Adipocyte (in vitro differentiated cells): ENCODE results near the gene TSNAXIP1.
A peak's percentile ranks its signal among the peaks of the same experiment; 100 is the strongest.

Source experiments
- DNase-seq: peaks from one replicate; pipeline ENCODE4 v3.0.0-alpha.2; 2015; ENCODE audit warnings: low read depth
- H3K27me3 ChIP-seq: replicated peaks from 2 replicates; pipeline ENCODE4 v1.7.0; 2013; ENCODE audit warnings: mild to moderate bottlenecking, low read length, moderate library complexity; ENCODE audit not compliant: control insufficient read depth, insufficient read depth
- H3K36me3 ChIP-seq: 2 replicates; pipeline ENCODE4 v1.7.0; 2013; ENCODE audit warnings: low read length, mild to moderate bottlenecking, moderate library complexity; ENCODE audit not compliant: control insufficient read depth, insufficient read depth, severe bottlenecking
- H3K4me1 ChIP-seq: 2 replicates; pipeline ENCODE4 v1.7.0; 2013; ENCODE audit warnings: mild to moderate bottlenecking, low read length, moderate library complexity; ENCODE audit not compliant: control insufficient read depth, insufficient read depth
- H3K4me3 ChIP-seq: 2 replicates; pipeline ENCODE4 v1.7.0; 2013; ENCODE audit warnings: mild to moderate bottlenecking, low read length, moderate library complexity
- H3K9ac ChIP-seq: 2 replicates; pipeline ENCODE4 v1.7.0; 2013; ENCODE audit warnings: mild to moderate bottlenecking, low read length, moderate library complexity
- H3K9me3 ChIP-seq: 2 replicates; pipeline ENCODE4 v1.7.0; 2013; ENCODE audit warnings: mild to moderate bottlenecking, low read length, moderate library complexity; ENCODE audit not compliant: control insufficient read depth

Gene TSNAXIP1

GRCh38 chr16:67786491-67786890, 20.2 kb upstream of the TSNAXIP1 start:
- no peaks in the 10 kb centered on the region for H3K9me3 ChIP-seq
- no peaks in the 10 kb centered on the region for H3K36me3 ChIP-seq
- no peak overlapping the region for H3K4me3 ChIP-seq

GRCh38 chr16:67790071-67790470, 16.6 kb upstream of the TSNAXIP1 start:
- Histone ChIP-seq H3K9ac (no peak overlapping the region), H3K27me3 (no peaks in the 10 kb centered on the region), H3K9me3 (no peaks in the 10 kb centered on the region), H3K4me3 (no peak overlapping the region), H3K4me1 (peaks cover 5% of the 10 kb centered on the region), H3K36me3 (no peaks in the 10 kb centered on the region)
- no peak for DNase-seq

More at GRCh38 chr16:67786491-67786890, 20.2 kb upstream of the TSNAXIP1 start:
- no peaks in the 10 kb centered on the region for H3K27me3 ChIP-seq
- peaks cover 5% of the 10 kb centered on the region for H3K4me1 ChIP-seq
- no peak for DNase-seq
- no peak overlapping the region for H3K9ac ChIP-seq

- Histone ChIP-seq H3K36me3 (peaks cover 6% of the 10 kb centered on the region), H3K4me3 (no peak overlapping the region), H3K4me1 (peaks cover 6% of the 10 kb centered on the region), H3K27me3 (no peaks in the 10 kb centered on the region), H3K9ac (no peak overlapping the region), H3K9me3 (no peaks in the 10 kb centered on the region)
- peak; percentile 16 for DNase-seq
Observed at GRCh38 chr16:67796099-67796718, 10.5 kb upstream of the TSNAXIP1 start.

GRCh38 chr16:67800338-67800926, 6.3 kb upstream of the TSNAXIP1 start:
- DNase-seq, result no peak
- Histone ChIP-seq H3K36me3 (peaks cover 10% of the 10 kb centered on the region), H3K9me3 (no peaks in the 10 kb centered on the region)

GRCh38 chr16:67801241-67801640, 5.4 kb upstream of the TSNAXIP1 start:
- Histone ChIP-seq H3K36me3 (peaks cover 10% of the 10 kb centered on the region), H3K27me3 (no peaks in the 10 kb centered on the region), H3K4me1 (peaks cover 17% of the 10 kb centered on the region), H3K9me3 (no peaks in the 10 kb centered on the region), H3K9ac (no peak overlapping the region), H3K4me3 (no peak overlapping the region)
- no peak for DNase-seq

More at GRCh38 chr16:67800338-67800926, 6.3 kb upstream of the TSNAXIP1 start:
- H3K4me3 ChIP-seq, result no peak overlapping the region
- no peaks in the 10 kb centered on the region for H3K27me3 ChIP-seq
- H3K9ac ChIP-seq, result peak overlapping the region; percentile 2
- H3K4me1 ChIP-seq, result peaks cover 13% of the 10 kb centered on the region

- Histone ChIP-seq H3K27me3 (no peaks in the 10 kb centered on the region), H3K9me3 (no peaks in the 10 kb centered on the region), H3K36me3 (peaks cover 10% of the 10 kb centered on the region), H3K4me3 (no peak overlapping the region), H3K9ac (no peak overlapping the region), H3K4me1 (peaks cover 17% of the 10 kb centered on the region)
- no peak for DNase-seq
Observed at GRCh38 chr16:67801883-67802282, 4.8 kb upstream of the TSNAXIP1 start.

- H3K4me3 ChIP-seq, result no peak overlapping the region
- peaks cover 4% of the 10 kb centered on the region for H3K36me3 ChIP-seq
- H3K9me3 ChIP-seq, result no peaks in the 10 kb centered on the region
- no peak for DNase-seq
- H3K9ac ChIP-seq, result no peak overlapping the region
- peaks cover 22% of the 10 kb centered on the region for H3K4me1 ChIP-seq
- no peaks in the 10 kb centered on the region for H3K27me3 ChIP-seq
Observed at GRCh38 chr16:67803894-67804293, 2.8 kb upstream of the TSNAXIP1 start.

- Histone ChIP-seq H3K36me3 (peaks cover 4% of the 10 kb centered on the region), H3K27me3 (no peaks in the 10 kb centered on the region), H3K4me3 (peak overlapping the region; percentile 97), H3K4me1 (peaks cover 22% of the 10 kb centered on the region), H3K9me3 (no peaks in the 10 kb centered on the region), H3K9ac (peak overlapping the region; percentile 92)
- peak; percentile 5 for DNase-seq
Observed at GRCh38 chr16:67804853-67805542, 1.7 kb upstream of the TSNAXIP1 start.

GRCh38 chr16:67805718-67806427, 816 bp upstream of the TSNAXIP1 start:
- DNase-seq, result peak; percentile 41
- peaks cover 16% of the 10 kb centered on the region for H3K4me1 ChIP-seq

GRCh38 chr16:67807148-67807682, 526 bp downstream of the TSNAXIP1 start:
- H3K4me1 ChIP-seq, result peaks cover 16% of the 10 kb centered on the region

More at GRCh38 chr16:67805718-67806427, 816 bp upstream of the TSNAXIP1 start:
- no peaks in the 10 kb centered on the region for H3K9me3 ChIP-seq
- no peaks in the 10 kb centered on the region for H3K27me3 ChIP-seq
- peak overlapping the region; percentile 97 for H3K4me3 ChIP-seq
- peak overlapping the region; percentile 92 for H3K9ac ChIP-seq
- H3K36me3 ChIP-seq, result peaks cover 4% of the 10 kb centered on the region

GRCh38 chr16:67811899-67812298, 5.2 kb downstream of the TSNAXIP1 start:
- H3K36me3 ChIP-seq, result no peaks in the 10 kb centered on the region
- H3K4me1 ChIP-seq, result peaks cover 5% of the 10 kb centered on the region
- no peak overlapping the region for H3K4me3 ChIP-seq
- H3K9ac ChIP-seq, result no peak overlapping the region
- no peaks in the 10 kb centered on the region for H3K9me3 ChIP-seq
- DNase-seq, result no peak
- H3K27me3 ChIP-seq, result no peaks in the 10 kb centered on the region

More at GRCh38 chr16:67807148-67807682, 526 bp downstream of the TSNAXIP1 start:
- peaks cover 4% of the 10 kb centered on the region for H3K36me3 ChIP-seq
- no peaks in the 10 kb centered on the region for H3K9me3 ChIP-seq
- no peak for DNase-seq
- peak overlapping the region; percentile 75 for H3K9ac ChIP-seq
- peak overlapping the region; percentile 97 for H3K4me3 ChIP-seq
- H3K27me3 ChIP-seq, result no peaks in the 10 kb centered on the region
